22Rv1 (cell line): ENCODE measurements around the gene SLC27A3.

Source experiments
- H3K27ac ChIP-seq: fragments of 450-650 bp; 2 replicates; pipeline ENCODE4 v1.5.1; 2017
- ZFX ChIP-seq: fragments of 450-650 bp; IDR thresholded peaks from 2 replicates; pipeline ENCODE4 v1.6.1; 2017; ENCODE audit warnings: antibody characterized with exemption, borderline replicate concordance
- TF ChIP-seq, protein P1 (sequence below): fragments of 450-650 bp; IDR thresholded peaks from 2 replicates; pipeline ENCODE4 v1.5.1; 2017; ENCODE audit warnings: mild to moderate bottlenecking

SLC27A3 gene

GRCh38 chr1:153771261-153771660, 3.9 kb upstream of the SLC27A3 start:
- TF ChIP-seq, protein P1, sequence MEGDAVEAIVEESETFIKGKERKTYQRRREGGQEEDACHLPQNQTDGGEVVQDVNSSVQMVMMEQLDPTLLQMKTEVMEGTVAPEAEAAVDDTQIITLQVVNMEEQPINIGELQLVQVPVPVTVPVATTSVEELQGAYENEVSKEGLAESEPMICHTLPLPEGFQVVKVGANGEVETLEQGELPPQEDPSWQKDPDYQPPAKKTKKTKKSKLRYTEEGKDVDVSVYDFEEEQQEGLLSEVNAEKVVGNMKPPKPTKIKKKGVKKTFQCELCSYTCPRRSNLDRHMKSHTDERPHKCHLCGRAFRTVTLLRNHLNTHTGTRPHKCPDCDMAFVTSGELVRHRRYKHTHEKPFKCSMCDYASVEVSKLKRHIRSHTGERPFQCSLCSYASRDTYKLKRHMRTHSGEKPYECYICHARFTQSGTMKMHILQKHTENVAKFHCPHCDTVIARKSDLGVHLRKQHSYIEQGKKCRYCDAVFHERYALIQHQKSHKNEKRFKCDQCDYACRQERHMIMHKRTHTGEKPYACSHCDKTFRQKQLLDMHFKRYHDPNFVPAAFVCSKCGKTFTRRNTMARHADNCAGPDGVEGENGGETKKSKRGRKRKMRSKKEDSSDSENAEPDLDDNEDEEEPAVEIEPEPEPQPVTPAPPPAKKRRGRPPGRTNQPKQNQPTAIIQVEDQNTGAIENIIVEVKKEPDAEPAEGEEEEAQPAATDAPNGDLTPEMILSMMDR: no peak
- TF ChIP-seq ZFX: no peak
- no peak overlapping the region for H3K27ac ChIP-seq

DNA sequence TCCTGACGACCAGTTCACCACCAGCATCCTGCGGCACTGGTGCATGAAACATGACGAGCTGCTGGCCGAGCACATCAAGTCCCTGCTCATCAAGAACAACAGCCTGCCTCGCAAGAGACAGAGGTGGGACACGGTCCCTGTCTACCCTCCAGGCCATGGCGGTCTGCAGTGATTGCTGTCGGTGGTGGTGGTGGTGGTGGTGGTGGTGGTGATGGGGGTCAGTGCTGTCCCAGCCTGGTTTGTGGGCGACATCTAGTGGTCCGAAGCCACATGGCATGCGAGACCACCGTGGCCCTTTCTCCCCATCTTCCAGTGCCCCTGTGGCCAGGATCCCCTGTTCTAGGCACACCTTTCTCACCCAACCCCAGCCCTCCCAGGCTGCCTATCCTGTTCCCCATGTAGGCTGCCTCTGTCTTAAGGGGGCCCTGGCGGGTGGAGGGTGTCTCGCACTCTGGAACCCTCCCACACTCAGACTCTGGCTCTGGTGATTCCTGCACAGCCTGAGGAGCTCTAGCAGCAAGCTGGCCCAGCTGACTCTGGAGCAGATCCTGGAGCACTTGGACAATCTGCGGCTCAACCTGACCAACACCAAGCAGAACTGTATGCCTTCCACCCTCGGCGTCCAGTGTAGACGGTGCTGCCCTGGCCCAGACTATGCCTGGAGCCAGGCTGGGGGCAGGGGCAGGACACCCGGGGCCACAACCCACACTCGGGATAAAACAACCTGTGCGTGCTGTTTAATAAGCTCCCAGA, 3.2 kb upstream of the SLC27A3 start:
- TF ChIP-seq, protein P1: peak; percentile 47
- no peak for TF ChIP-seq ZFX
- H3K27ac ChIP-seq: no peak overlapping the region

GRCh38 chr1:153773096-153773921, 1.9 kb upstream of the SLC27A3 start:
- TF ChIP-seq, protein P1: no peak
- peak overlapping the region; percentile 99 for H3K27ac ChIP-seq

DNA sequence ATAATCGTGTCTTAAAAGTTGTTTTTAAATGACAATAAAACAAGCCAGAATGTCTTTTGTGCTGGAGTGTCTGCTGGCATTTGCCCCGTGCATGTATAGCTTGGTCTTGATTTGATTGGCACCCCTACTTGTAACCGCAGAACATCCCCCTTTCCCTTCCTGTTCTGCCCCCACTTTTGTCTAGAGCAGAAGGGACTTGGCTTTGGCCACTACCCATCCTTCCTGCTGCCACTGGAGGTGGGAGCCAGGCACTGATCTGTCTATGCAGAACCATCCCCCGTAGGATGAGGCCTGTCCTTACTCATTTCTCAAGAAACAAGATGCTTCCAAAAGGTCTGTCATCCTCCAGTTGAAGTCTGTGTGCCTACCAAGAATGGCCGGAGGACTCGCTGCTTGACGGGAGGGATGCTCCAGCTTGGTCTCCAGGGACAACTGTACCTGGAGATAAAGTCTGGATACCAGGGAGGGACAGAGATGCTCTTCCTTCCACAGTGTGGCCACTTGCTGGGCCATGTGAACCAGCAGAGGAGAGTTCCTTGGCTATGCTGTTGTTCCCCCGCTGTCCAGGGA, 1.1 kb upstream of the SLC27A3 start:
- peak overlapping the region; percentile 99 for H3K27ac ChIP-seq
- TF ChIP-seq, protein P1: no peak
- TF ChIP-seq ZFX: no peak

DNA sequence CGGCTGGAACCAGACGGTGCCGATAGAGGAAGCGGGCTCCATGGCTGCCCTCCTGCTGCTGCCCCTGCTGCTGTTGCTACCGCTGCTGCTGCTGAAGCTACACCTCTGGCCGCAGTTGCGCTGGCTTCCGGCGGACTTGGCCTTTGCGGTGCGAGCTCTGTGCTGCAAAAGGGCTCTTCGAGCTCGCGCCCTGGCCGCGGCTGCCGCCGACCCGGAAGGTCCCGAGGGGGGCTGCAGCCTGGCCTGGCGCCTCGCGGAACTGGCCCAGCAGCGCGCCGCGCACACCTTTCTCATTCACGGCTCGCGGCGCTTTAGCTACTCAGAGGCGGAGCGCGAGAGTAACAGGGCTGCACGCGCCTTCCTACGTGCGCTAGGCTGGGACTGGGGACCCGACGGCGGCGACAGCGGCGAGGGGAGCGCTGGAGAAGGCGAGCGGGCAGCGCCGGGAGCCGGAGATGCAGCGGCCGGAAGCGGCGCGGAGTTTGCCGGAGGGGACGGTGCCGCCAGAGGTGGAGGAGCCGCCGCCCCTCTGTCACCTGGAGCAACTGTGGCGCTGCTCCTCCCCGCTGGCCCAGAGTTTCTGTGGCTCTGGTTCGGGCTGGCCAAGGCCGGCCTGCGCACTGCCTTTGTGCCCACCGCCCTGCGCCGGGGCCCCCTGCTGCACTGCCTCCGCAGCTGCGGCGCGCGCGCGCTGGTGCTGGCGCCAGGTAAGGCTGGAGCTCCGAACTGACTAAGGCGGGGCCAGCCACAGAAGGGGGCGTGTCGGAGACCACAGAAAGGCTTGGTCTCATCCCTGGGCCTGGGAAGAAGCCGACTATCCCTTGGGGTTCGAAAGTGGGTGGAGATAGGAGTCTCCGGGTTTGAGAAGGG, 486 bp downstream of the SLC27A3 start:
- peak overlapping the region; percentile 99 for H3K27ac ChIP-seq
- TF ChIP-seq, protein P1: peak; percentile 49
- no peak for TF ChIP-seq ZFX

GRCh38 chr1:153776352-153776751, 1.1 kb downstream of the SLC27A3 start:
- TF ChIP-seq, protein P1: no peak
- TF ChIP-seq ZFX: no peak

More at GRCh38 chr1:153776352-153776751, 1.1 kb downstream of the SLC27A3 start:
- peak overlapping the region; percentile 99 for H3K27ac ChIP-seq
